KMS-11 (cell line): Measurements from ENCODE around the gene PER1.

Experiments used
- H2AFZ ChIP-seq: fragments of 200-600 bp; sonication (generic); 2 replicates; pipeline ENCODE4 v1.6.1; 2016; ENCODE audit warnings: antibody characterized with exemption, mixed run types, low read depth
- H3K27ac ChIP-seq: fragments of 200-600 bp; sonication (generic); 2 replicates; pipeline ENCODE4 v1.6.1; 2016; ENCODE audit warnings: mild to moderate bottlenecking, mixed run types
- H3K27me3 ChIP-seq: fragments of 200-600 bp; sonication (generic); 2 replicates; pipeline ENCODE4 v1.6.1; 2017; ENCODE audit warnings: mild to moderate bottlenecking, low read depth, mixed run types, moderate library complexity; ENCODE audit not compliant: insufficient read depth
- H3K36me3 ChIP-seq: fragments of 200-600 bp; sonication (generic); 2 replicates; pipeline ENCODE4 v1.6.1; 2017; ENCODE audit warnings: mild to moderate bottlenecking, mixed run types; ENCODE audit not compliant: insufficient read depth
- H3K4me1 ChIP-seq: fragments of 200-600 bp; sonication (generic); 2 replicates; pipeline ENCODE4 v1.6.1; 2016; ENCODE audit warnings: mild to moderate bottlenecking, low read depth, mixed run types; ENCODE audit not compliant: poor library complexity, severe bottlenecking
- H3K4me2 ChIP-seq: fragments of 200-600 bp; sonication (generic); 2 replicates; pipeline ENCODE4 v1.7.0; 2016; ENCODE audit warnings: mild to moderate bottlenecking, mixed run types
- H3K4me3 ChIP-seq: fragments of 200-600 bp; sonication (generic); IDR thresholded peaks from 2 replicates; pipeline ENCODE4 v1.6.1; 2017; ENCODE audit warnings: low read depth, low read length, mixed read lengths; ENCODE audit not compliant: insufficient read depth
- H3K79me2 ChIP-seq: fragments of 200-600 bp; sonication (generic); 2 replicates; pipeline ENCODE4 v1.6.1; 2016; ENCODE audit warnings: low read depth, mixed run types; ENCODE audit not compliant: insufficient read depth
- H3K9ac ChIP-seq: fragments of 200-600 bp; sonication (generic); 2 replicates; pipeline ENCODE4 v1.6.1; 2016; ENCODE audit warnings: mild to moderate bottlenecking, mixed run types
- H4K20me1 ChIP-seq: fragments of 200-600 bp; sonication (generic); 2 replicates; pipeline ENCODE4 v1.6.1; 2016; ENCODE audit warnings: mild to moderate bottlenecking, mixed run types; ENCODE audit not compliant: insufficient read depth
- TF ChIP-seq, protein P1 (sequence below): fragments of 200-600 bp; sonication (generic); conservative IDR thresholded peaks from 2 replicates; pipeline ENCODE4 v1.6.1; 2017; ENCODE audit warnings: low read depth, mild to moderate bottlenecking, antibody characterized with exemption, low read length, moderate library complexity, mixed read lengths

The PER1 gene

DNA sequence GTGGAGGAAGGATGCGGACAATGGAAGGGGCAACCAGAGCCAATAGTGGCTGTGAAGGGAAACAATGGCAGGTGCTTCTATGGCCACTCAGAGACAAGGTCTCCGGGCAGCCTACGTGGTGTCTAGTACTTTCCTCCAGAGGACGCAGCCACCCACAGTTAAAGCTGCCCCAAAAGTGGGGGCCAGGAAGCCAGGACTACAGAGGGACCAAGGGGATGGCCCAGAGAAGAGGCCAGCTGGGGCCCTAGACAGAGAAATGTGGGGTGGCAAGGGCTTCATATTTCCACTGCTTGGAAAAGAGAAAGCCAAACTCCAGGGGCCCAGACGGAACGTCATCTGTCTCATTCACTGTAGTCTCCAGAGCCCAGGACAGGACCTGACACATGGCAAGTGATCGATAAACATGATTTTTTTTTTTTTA, 837 bp upstream of the PER1 start:
- H3K27ac ChIP-seq, result no peak overlapping the region
- TF ChIP-seq, protein P1, sequence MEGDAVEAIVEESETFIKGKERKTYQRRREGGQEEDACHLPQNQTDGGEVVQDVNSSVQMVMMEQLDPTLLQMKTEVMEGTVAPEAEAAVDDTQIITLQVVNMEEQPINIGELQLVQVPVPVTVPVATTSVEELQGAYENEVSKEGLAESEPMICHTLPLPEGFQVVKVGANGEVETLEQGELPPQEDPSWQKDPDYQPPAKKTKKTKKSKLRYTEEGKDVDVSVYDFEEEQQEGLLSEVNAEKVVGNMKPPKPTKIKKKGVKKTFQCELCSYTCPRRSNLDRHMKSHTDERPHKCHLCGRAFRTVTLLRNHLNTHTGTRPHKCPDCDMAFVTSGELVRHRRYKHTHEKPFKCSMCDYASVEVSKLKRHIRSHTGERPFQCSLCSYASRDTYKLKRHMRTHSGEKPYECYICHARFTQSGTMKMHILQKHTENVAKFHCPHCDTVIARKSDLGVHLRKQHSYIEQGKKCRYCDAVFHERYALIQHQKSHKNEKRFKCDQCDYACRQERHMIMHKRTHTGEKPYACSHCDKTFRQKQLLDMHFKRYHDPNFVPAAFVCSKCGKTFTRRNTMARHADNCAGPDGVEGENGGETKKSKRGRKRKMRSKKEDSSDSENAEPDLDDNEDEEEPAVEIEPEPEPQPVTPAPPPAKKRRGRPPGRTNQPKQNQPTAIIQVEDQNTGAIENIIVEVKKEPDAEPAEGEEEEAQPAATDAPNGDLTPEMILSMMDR, result no peak
- no peaks in the 10 kb centered on the region for H3K27me3 ChIP-seq
- no peak overlapping the region for H3K4me2 ChIP-seq
- no peak overlapping the region for H3K9ac ChIP-seq
- no peak overlapping the region for H3K4me3 ChIP-seq
- no peaks in the 10 kb centered on the region for H3K4me1 ChIP-seq
- no peaks in the 10 kb centered on the region for H3K79me2 ChIP-seq
- H4K20me1 ChIP-seq, result no peaks in the 10 kb centered on the region
- no peaks in the 10 kb centered on the region for H3K36me3 ChIP-seq
- no peak overlapping the region for H2AFZ ChIP-seq

DNA sequence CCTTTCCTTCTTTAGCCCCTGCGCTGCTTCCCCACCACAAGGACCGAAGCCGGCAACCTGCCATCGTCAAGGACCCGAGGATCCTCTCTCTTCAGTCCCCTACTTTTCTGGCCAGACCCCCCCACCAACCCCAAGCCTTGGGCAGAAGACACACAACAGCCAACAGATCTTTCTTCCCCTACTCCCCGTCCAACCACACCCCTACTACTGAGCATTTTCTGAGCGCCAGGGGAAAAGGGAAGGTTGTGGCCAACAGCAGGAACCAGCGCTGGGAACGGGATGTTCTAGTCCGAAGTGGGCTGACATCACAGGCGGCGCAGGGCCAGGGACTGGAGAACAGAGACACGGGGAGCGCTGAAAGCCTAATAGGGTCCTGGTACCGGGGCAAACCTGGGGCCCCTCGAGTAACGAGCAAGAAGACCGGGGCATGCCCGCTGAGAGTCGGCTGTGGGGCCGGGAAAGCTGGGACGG, 528 bp downstream of the PER1 start:
- H4K20me1 ChIP-seq, result no peaks in the 10 kb centered on the region
- no peaks in the 10 kb centered on the region for H3K36me3 ChIP-seq
- H3K4me1 ChIP-seq, result no peaks in the 10 kb centered on the region
- H3K4me3 ChIP-seq, result no peak overlapping the region
- no peaks in the 10 kb centered on the region for H3K27me3 ChIP-seq
- no peak overlapping the region for H2AFZ ChIP-seq
- peak overlapping the region; percentile 33 for H3K4me2 ChIP-seq
- H3K27ac ChIP-seq, result 0 out of 2 replicates have a peak overlapping the region, but pooled peaks have one; percentile 11
- no peaks in the 10 kb centered on the region for H3K79me2 ChIP-seq
- TF ChIP-seq, protein P1, result no peak
- H3K9ac ChIP-seq, result peak overlapping the region; percentile 6; the same call in 1 of the 2 replicates

DNA sequence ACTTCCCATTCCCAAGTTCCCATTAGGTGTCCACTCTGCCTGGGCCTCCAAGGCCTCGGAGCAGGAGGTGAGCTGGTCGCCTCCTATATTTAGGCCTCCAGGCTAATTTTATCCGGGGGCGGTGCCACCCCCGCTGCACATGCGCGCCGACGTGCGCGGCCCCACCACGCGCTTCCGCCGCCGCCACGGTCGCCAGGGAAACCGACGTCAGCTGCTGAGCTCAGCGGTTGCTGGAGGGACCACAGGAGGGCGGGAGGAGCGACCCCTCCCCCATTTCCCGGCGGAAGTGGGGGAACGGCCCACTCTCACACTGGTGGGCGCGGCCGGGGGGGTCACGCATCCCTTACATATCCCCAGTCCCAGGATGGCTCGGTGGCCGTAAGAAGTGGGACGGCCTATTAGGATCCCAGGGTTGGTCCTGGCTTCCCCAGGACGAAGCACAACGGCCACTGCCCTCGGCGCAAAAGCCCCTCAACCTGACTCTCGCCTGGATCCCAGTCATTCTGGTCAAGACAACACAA, 1.0 kb downstream of the PER1 start:
- Histone ChIP-seq H3K36me3 (no peaks in the 10 kb centered on the region), H3K79me2 (no peaks in the 10 kb centered on the region), H2AFZ (no peak overlapping the region), H3K27me3 (no peaks in the 10 kb centered on the region), H3K9ac (no peak overlapping the region), H3K4me3 (no peak overlapping the region), H3K4me1 (no peaks in the 10 kb centered on the region), H3K4me2 (peak overlapping the region; percentile 33), H3K27ac (0 out of 2 replicates have a peak overlapping the region, but pooled peaks have one; percentile 11), H4K20me1 (no peaks in the 10 kb centered on the region)
- TF ChIP-seq, protein P1, result no peak

DNA sequence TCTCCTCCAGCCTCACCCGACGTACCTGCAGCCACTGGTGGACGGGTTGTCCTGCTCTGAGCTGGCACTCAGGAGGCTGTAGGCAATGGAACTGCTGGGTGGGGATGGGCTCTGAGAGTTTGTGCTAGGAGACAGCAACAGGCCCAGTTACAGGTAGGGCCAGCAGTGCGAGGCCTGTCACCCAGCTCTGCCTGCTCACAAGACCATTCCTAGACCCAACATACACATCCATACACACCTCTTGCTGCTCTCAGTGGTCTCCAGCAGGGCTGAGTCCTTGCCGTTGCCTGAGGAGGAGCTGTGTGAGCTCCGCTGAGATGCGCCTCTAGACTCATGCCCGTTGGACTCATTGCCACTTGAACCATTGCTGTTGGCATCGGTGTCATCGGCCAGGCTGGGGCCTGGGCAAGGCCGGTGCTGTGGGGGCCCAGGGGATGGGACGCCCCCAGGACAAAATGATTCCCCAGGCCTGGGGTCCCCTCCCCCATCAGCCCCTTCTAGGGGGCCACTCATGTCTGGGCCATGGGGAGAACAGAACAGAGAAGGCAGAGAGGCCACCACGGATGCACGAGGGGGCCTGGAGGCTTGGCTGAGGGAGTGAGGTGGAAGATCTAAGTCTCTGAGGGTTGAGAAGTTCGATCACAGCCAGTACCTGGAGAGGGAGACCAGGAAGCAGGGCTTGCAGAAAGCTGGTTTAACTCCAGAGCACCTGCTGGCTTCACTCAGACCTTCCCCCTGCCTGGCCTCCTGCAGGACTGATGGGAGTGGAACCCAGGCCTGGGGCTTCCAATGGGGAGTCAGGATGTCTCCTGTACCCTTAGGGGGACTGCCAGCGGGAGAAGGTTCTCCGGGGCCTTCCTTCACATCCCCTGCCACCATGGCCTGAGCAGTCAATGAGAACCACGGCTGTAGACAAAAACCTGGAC, 1.7 kb downstream of the PER1 start:
- Histone ChIP-seq H3K36me3 (no peaks in the 10 kb centered on the region), H3K27me3 (no peaks in the 10 kb centered on the region), H4K20me1 (no peaks in the 10 kb centered on the region), H3K79me2 (no peaks in the 10 kb centered on the region), H2AFZ (no peak overlapping the region), H3K9ac (no peak overlapping the region), H3K4me1 (no peaks in the 10 kb centered on the region), H3K4me2 (peak overlapping the region; percentile 21; the same call in 1 of the 2 replicates), H3K27ac (no peak overlapping the region), H3K4me3 (no peak overlapping the region)
- TF ChIP-seq, protein P1, result no peak
